HUDEP-2 (cell line): ENCODE measurements around the gene RING1.
"Not testable (repeated sequence)": the region's sequence is repeated elsewhere in the genome, so short reads cannot be mapped to it uniquely, and the experiment has no call there.

Experiments used
- DNase-seq, 76 experiments: peaks; one replicate each; lab custom pipeline; 2025; ENCODE audit not compliant: unreplicated experiment in 76 of 76; lab: John Stamatoyannopoulos, UW

RING1 gene

DNA sequence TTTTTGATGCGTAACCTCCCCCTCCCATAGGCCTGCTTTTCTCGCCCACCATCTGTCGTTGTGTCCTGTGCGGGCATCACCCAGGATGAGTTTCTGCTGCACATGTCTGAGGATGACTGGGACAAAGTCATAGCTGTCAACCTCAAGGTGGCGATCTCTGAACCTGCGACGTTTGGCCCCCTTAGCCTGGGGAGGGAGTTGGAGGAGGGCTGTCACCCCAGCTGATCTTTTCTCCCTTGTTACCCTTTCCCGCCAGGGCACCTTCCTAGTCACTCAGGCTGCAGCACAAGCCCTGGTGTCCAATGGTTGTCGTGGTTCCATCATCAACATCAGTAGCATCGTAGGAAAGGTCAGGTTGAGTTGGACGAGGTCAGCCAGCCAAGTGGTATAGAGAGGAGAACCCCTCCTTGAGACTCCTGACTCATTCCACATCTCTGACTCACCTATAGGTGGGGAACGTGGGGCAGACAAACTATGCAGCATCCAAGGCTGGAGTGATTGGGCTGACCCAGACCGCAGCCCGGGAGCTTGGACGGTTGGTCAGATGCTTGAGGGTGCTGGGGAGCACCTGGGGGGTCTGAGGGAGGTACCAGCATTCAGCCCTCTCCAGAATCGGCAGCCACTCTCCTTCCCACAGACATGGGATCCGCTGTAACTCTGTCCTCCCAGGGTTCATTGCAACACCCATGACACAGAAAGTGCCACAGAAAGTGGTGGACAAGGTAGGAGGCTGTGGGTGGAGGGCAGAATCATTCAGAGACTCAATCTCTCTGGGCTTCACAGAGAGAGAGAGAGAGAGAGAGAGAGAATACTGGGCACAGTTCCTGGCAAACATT is 2.9 kb upstream of the RING1 start:
- peak in 5 of 76 experiments; percentile 16 to 53 (median 44) for DNase-seq

DNA sequence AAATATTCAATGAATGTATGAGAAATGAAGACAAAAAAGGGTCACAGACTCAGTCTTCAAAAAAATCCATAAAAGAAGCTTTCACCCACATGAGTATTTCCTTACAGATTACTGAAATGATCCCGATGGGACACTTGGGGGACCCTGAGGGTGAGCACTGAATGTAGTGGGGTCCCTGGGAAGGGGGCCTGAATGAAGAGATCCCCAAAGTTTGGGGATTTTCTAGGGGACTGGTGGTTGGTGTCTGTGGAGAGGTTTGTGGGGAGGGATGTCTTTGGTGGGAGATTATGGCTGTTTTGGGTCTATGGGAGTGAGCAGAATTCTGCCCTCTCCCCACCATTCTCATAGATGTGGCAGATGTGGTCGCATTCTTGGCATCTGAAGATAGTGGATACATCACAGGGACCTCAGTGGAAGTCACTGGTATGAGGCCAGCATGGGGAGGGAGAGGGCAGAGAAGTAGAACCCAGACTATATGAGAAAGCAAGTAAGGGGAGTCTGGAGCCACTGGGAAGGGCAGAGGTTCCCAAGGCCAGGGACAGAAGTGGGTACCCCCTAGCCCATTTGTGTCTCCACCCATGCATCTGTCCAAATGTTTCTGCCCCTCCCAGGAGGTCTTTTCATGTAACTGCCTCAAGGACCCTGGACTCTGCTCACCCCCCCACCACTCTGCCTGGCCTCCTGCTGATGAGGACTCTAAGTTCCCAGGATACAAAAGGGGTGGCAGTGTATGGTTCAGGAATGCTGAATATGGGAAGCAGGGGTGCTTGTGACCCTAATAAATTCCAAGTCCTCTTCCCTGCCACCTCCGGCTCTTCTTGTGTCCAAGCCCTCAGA is 2.1 kb upstream of the RING1 start:
- no peak for DNase-seq

- DNase-seq = no peak
Observed at GRCh38 chr6:33206864-33207551, 1.3 kb upstream of the RING1 start.

- peak in 19 of 76 experiments; percentile 16 to 77 (median 29) for DNase-seq
Observed at GRCh38 chr6:33207552-33208090, 679 bp upstream of the RING1 start.

DNA sequence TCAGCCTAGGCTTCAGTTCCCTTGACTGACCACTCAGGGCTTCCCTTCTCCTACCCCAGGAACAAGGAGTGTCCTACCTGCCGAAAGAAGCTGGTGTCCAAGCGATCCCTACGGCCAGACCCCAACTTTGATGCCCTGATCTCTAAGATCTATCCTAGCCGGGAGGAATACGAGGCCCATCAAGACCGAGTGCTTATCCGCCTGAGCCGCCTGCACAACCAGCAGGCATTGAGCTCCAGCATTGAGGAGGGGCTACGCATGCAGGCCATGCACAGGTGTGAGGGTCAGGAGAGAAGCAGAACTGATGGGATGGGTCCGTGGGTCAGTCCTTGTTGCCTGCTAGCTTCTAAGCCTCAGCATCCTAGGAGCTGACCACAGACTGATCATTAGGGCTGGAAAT is 1.6 kb downstream of the RING1 start:
- no peak for DNase-seq

DNA sequence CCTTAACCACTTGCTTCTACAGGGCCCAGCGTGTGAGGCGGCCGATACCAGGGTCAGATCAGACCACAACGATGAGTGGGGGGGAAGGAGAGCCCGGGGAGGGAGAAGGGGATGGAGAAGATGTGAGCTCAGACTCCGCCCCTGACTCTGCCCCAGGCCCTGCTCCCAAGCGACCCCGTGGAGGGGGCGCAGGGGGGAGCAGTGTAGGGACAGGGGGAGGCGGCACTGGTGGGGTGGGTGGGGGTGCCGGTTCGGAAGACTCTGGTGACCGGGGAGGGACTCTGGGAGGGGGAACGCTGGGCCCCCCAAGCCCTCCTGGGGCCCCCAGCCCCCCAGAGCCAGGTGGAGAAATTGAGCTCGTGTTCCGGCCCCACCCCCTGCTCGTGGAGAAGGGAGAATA is 2.8 kb downstream of the RING1 start:
- DNase-seq = no peak

GRCh38 chr6:33211666-33212422 is 3.5 kb downstream of the RING1 start:
- peak in 4 of 76 experiments; percentile 14 to 24 (median 16) for DNase-seq

GRCh38 chr6:33212857-33213165 is 4.5 kb downstream of the RING1 start:
- no peak for DNase-seq

GRCh38 chr6:33213166-33213988 is 5.1 kb downstream of the RING1 start:
- DNase-seq = no peak

- no peak for DNase-seq
Observed at GRCh38 chr6:33213989-33214335, 5.7 kb downstream of the RING1 start.

GRCh38 chr6:33215271-33216116 is 7.2 kb downstream of the RING1 start:
- DNase-seq = no peak

GRCh38 chr6:33216117-33216649 is 7.9 kb downstream of the RING1 start:
- DNase-seq = no peak

- DNase-seq = no peak
Observed at GRCh38 chr6:33217246-33217645, 8.9 kb downstream of the RING1 start.

GRCh38 chr6:33217681-33218080 is 9.4 kb downstream of the RING1 start:
- no peak for DNase-seq

DNA sequence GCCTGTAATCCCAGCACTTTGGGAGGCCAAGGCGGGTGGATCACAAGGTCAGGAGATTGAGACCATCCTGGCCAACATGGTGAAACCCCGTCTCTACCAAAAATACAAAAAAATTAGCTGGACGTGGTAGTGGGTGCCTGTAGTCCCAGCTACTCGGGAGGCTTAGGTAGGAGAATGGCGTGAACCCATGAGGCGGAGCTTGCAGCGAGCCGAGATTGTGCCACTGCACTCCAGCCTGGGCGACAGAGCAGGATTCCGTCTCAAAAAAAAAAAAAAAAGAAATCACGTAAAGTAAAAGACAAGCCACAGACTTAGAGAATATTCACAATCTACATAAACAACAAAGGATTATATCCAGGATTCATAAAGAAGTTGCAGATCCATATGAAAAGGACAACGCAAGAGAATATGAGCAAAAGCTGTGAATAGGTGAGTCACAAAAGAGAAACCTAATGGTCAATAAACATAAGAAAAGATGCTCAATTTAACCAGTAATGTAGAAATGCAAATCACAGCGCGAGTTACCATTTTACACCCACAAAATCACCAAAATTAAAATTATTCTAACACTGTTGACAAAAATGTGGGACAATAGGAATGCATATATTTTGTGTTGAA is 18.3 kb downstream of the RING1 start:
- DNase-seq = not testable (repeated sequence)

GRCh38 chr6:33235221-33235634 is 26.9 kb downstream of the RING1 start:
- DNase-seq = no peak

GRCh38 chr6:33236328-33236727 is 28.0 kb downstream of the RING1 start:
- DNase-seq = no peak

DNA sequence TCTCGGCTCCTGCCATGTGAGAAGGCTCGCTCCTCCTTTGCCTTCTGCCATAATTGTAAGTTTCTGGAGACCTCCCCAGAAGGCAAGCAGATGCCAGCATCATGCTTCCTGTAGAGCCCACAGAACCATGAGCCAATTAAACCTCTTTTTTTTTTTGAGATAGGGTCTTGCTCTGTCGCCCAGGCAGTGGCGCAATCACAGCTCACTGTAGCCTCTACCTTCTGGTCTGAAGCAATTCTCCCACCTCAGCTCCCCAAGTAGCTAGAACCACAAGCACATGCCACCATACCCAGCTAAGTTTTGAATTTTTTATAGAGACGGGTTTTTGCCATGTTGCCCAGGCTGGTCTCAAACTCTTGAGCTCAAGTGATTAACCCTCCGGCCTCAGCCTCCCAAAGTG is 28.6 kb downstream of the RING1 start:
- DNase-seq = no peak
